T-helper 1 cell treated with Interleukin-12 subunit alpha and Interleukin-12 subunit beta and Interleukin-4 antibody, amounts not matched to agents 30 μg/mL and 1 μg/mL, for 36 hours (primary cell): Measurements from ENCODE around the gene ERFL.

Experiments
- H3K27ac Mint-ChIP-seq: one replicate; pipeline ENCODE4 v1.8.0; 2021; ENCODE audit warnings: mild to moderate bottlenecking, mixed read lengths
- H3K27me3 Mint-ChIP-seq: one replicate; pipeline ENCODE4 v1.8.0; 2021; ENCODE audit warnings: low read depth, mixed read lengths
- H3K36me3 Mint-ChIP-seq: one replicate; pipeline ENCODE4 v1.8.0; 2021; ENCODE audit warnings: low read depth, mixed read lengths
- H3K4me1 Mint-ChIP-seq: one replicate; pipeline ENCODE4 v1.8.0; 2021; ENCODE audit warnings: low read depth, mixed read lengths
- H3K4me3 Mint-ChIP-seq: one replicate; pipeline ENCODE4 v1.8.0; 2021; ENCODE audit warnings: mild to moderate bottlenecking, moderate library complexity, mixed read lengths
- H3K9me3 Mint-ChIP-seq: one replicate; pipeline ENCODE4 v1.8.0; 2021; ENCODE audit warnings: mixed read lengths

The ERFL gene

DNA sequence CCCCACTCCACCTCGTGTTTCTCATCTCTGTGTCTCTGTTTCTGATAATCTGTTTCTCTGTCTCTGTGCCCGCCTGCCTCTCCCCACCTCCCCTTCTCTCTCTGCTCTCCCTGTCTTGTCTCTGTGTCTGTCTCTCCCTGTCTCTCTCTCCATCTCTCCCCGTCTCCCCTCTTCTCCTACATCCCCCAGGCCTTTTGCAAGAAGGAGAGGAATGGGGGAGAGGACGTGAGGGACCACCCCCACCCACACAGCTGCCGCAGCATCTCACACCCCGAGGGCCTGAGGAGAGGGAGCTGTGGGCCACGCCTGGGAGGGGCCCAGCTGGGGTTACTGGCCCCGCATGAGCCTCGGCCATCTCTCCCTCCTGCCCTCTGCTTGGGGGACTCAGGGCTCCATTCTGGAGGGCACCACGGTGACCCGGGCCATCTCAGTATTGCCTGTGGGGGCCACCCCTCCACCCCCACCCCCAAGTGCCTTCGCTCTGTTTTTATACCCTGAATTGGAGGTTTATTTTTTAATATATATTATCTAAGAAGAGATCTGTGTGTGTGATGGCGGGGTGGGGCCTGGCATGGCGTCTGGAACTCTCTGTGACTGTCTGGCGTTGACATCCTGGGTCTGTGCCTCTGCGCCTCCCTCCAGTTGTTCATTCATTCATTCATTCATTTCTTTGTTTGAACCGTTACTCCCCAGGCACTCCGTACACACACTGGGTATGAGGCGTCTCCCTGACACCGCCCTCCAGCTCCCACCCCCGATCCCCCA is 21.2 kb downstream of the ERFL start:
- Mint-ChIP-seq H3K9me3 (no peaks in the 10 kb centered on the region), H3K27me3 (no peaks in the 10 kb centered on the region), H3K4me3 (no peak overlapping the region), H3K27ac (no peak overlapping the region), H3K36me3 (peaks cover 57% of the 10 kb centered on the region), H3K4me1 (peaks cover 26% of the 10 kb centered on the region)

DNA sequence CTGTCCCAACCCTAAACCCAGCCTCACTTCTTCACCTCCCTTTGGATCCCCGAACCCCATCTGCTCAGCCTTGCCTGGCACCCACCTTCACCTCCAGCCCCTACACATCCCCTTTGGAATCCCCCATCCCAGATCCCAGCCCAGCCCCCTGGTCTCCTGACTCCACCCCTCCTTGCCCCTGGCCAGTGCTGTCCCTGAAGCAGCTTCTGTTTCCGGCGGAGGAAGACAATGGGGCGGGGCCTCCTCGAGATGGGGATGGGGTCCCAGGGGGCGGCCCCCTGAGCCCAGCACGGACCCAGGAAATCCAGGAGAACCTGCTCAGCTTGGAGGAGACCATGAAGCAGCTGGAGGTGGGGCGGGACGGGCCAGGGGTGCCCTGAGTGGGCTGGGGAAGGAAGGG is 22.0 kb downstream of the ERFL start:
- H3K4me1 Mint-ChIP-seq: peaks cover 22% of the 10 kb centered on the region
- peaks cover 58% of the 10 kb centered on the region for H3K36me3 Mint-ChIP-seq
- H3K9me3 Mint-ChIP-seq: no peaks in the 10 kb centered on the region
- no peak overlapping the region for H3K4me3 Mint-ChIP-seq
- H3K27me3 Mint-ChIP-seq: no peaks in the 10 kb centered on the region
- H3K27ac Mint-ChIP-seq: no peak overlapping the region

GRCh38 chr19:41905273-41906002 is 22.8 kb downstream of the ERFL start:
- Mint-ChIP-seq H3K27me3 (no peaks in the 10 kb centered on the region), H3K27ac (no peak overlapping the region), H3K4me3 (no peak overlapping the region), H3K4me1 (peaks cover 16% of the 10 kb centered on the region), H3K36me3 (peaks cover 53% of the 10 kb centered on the region), H3K9me3 (no peaks in the 10 kb centered on the region)

- Mint-ChIP-seq H3K4me1 (peaks cover 14% of the 10 kb centered on the region), H3K36me3 (peaks cover 49% of the 10 kb centered on the region), H3K4me3 (no peak overlapping the region)
Measured at GRCh38 chr19:41904118-41904870, 24.0 kb downstream of the ERFL start.

DNA sequence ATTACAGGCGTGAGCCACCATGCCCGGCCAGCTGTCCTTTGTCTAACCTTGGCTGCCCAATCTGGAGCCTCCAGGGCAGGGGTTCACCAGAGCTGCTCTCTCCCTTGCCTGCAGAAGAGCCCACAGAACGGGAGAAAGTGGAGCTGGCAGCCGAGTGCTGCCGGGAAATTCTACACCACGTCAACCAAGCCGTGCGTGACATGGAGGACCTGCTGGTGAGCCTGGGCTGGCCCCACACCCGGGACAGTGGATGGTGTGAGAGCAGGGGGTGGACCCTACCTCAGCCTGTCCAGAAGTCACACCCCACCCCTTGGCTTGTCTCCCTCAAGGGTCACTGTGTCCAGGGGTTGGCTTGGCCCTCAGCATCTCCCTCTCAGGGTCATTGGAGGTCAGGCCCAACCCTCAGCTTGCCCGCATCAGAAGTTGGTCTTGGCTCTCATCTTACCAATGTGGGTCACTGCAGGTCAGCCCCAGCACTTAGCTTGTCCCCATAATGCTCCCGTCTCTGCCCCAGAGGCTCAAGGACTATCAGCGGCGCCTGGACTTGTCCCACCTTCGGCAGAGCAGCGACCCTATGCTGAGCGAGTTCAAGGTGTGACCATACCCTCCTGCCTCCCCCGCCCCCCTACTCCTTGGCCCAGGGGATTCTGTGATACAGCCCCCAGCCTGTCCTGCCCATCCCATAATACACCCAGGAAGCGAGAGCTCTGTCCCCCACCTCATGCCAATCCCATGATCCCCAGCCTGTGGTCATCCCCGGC is 24.9 kb downstream of the ERFL start:
- peaks cover 51% of the 10 kb centered on the region for H3K36me3 Mint-ChIP-seq
- no peaks in the 10 kb centered on the region for H3K27me3 Mint-ChIP-seq
- H3K27ac Mint-ChIP-seq: no peak overlapping the region
- H3K4me1 Mint-ChIP-seq: peaks cover 17% of the 10 kb centered on the region
- H3K4me3 Mint-ChIP-seq: no peak overlapping the region
- H3K9me3 Mint-ChIP-seq: no peaks in the 10 kb centered on the region

More at GRCh38 chr19:41904118-41904870, 24.0 kb downstream of the ERFL start:
- H3K27ac Mint-ChIP-seq: no peak overlapping the region
- no peaks in the 10 kb centered on the region for H3K27me3 Mint-ChIP-seq
- H3K9me3 Mint-ChIP-seq: no peaks in the 10 kb centered on the region

GRCh38 chr19:41902594-41902993 is 25.7 kb downstream of the ERFL start:
- peaks cover 20% of the 10 kb centered on the region for H3K4me1 Mint-ChIP-seq
- no peak overlapping the region for H3K4me3 Mint-ChIP-seq
- peaks cover 57% of the 10 kb centered on the region for H3K36me3 Mint-ChIP-seq
- H3K9me3 Mint-ChIP-seq: no peaks in the 10 kb centered on the region
- H3K27ac Mint-ChIP-seq: no peak overlapping the region
- no peaks in the 10 kb centered on the region for H3K27me3 Mint-ChIP-seq

DNA sequence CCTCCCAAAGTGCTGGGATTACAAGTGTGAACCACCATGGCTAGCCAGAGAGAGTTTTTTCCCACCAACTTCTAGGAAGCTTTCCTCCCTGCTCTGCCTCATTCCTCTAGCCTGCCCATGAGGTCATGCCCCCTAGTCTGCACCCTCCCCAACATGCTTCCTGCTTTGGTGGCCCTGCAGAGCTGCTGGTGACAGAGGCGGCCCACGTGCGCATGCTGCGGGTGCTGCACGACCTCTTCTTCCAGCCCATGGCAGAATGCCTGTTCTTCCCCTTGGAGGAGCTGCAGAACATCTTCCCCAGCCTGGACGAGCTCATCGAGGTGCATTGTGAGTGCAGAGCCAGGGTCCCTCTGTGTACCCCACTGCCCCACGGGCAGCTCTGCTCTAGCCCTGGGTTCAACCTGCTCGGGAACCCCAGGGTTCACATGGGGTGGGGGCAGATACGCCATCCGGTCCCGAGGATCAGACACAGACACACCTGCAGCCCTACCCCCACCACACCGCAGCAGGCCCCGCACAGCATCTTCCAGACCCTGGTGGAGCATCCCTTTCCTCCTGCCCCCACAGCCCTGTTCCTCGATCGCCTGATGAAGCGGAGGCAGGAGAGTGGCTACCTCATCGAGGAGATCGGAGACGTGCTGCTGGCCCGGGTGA is 26.4 kb downstream of the ERFL start:
- Mint-ChIP-seq H3K9me3 (no peaks in the 10 kb centered on the region), H3K27ac (no peak overlapping the region), H3K4me1 (peaks cover 19% of the 10 kb centered on the region), H3K4me3 (no peak overlapping the region), H3K36me3 (peaks cover 54% of the 10 kb centered on the region), H3K27me3 (no peaks in the 10 kb centered on the region)

DNA sequence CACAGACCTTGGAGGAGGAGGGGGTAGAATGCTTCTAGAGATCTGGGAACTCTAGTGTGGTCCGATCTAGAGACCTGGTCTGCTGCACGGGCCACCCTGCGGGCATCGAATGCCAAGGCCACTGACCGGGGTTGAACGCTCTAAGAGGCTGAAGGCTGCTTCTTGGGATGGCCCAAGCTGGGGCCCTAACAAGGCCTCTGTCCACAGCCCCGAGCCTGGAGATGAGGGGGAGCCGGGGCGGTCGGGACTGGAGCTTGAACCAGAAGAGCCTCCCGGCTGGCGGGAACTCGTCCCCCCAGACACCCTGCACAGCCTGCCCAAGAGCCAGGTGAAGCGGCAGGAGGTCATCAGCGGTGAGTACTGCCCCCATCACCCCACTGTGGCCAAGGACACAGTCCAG is 30.0 kb downstream of the ERFL start:
- no peak overlapping the region for H3K4me3 Mint-ChIP-seq
- H3K27ac Mint-ChIP-seq: no peak overlapping the region
- H3K4me1 Mint-ChIP-seq: peaks cover 22% of the 10 kb centered on the region
- H3K27me3 Mint-ChIP-seq: no peaks in the 10 kb centered on the region
- H3K36me3 Mint-ChIP-seq: peaks cover 40% of the 10 kb centered on the region
- no peaks in the 10 kb centered on the region for H3K9me3 Mint-ChIP-seq

- H3K4me1 Mint-ChIP-seq: peaks cover 24% of the 10 kb centered on the region
Measured at GRCh38 chr19:41897820-41898219, 30.4 kb downstream of the ERFL start.

GRCh38 chr19:41897181-41897580 is 31.1 kb downstream of the ERFL start:
- no peaks in the 10 kb centered on the region for H3K27me3 Mint-ChIP-seq
- peaks cover 40% of the 10 kb centered on the region for H3K36me3 Mint-ChIP-seq
- peaks cover 25% of the 10 kb centered on the region for H3K4me1 Mint-ChIP-seq

More at GRCh38 chr19:41897820-41898219, 30.4 kb downstream of the ERFL start:
- Mint-ChIP-seq H3K9me3 (no peaks in the 10 kb centered on the region), H3K27ac (no peak overlapping the region), H3K36me3 (peaks cover 40% of the 10 kb centered on the region), H3K4me3 (no peak overlapping the region), H3K27me3 (no peaks in the 10 kb centered on the region)

GRCh38 chr19:41896581-41896942 is 31.7 kb downstream of the ERFL start:
- peaks cover 37% of the 10 kb centered on the region for H3K36me3 Mint-ChIP-seq
- H3K27me3 Mint-ChIP-seq: no peaks in the 10 kb centered on the region
- no peaks in the 10 kb centered on the region for H3K9me3 Mint-ChIP-seq
- peaks cover 28% of the 10 kb centered on the region for H3K4me1 Mint-ChIP-seq
- no peak overlapping the region for H3K27ac Mint-ChIP-seq
- no peak overlapping the region for H3K4me3 Mint-ChIP-seq

More at GRCh38 chr19:41897181-41897580, 31.1 kb downstream of the ERFL start:
- no peak overlapping the region for H3K4me3 Mint-ChIP-seq
- no peak overlapping the region for H3K27ac Mint-ChIP-seq
- no peaks in the 10 kb centered on the region for H3K9me3 Mint-ChIP-seq

DNA sequence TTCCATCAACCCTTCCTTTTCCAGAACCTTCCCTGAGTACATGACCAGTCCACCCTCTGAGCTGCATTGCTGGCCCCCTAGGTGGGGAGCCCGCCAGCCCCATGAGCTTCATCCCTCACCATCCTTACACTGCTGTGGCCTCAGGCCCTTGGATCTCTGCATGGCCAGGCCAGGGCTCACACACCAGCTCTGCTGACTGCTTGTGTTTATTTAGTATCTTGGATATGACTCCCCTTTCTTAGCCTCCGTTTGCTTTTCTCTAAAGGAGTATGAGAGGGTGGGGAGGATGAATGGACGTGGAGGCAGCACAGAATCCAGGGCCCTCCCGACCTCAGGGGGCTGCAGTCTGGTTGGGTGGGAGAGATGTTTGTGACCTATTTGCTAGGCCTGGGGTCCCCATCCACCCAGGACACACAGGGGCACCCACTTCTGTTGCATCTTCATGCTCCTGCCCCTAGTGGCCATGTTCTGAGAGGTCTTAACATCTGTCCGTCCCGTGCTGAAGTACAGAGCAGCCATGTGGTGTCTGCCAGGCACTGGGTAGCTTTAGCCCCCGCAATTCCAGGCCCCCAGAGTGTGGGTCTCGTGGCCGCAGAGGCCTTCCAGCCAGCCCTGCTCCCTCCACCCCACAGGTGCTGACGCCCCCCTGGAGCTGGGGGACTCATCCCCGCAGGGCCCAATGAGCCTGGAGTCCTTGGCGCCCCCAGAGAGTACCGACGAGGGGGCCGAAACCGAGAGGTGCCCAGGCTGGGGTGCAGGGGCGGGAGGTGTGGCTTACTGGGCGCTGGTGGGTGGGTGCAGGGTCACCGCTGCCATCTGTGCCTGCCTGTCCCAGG is 32.3 kb downstream of the ERFL start:
- no peaks in the 10 kb centered on the region for H3K9me3 Mint-ChIP-seq
- H3K27me3 Mint-ChIP-seq: no peaks in the 10 kb centered on the region
- peak overlapping the region; percentile 56 for H3K27ac Mint-ChIP-seq
- no peak overlapping the region for H3K4me3 Mint-ChIP-seq
- H3K36me3 Mint-ChIP-seq: peaks cover 37% of the 10 kb centered on the region
- H3K4me1 Mint-ChIP-seq: peaks cover 30% of the 10 kb centered on the region

GRCh38 chr19:41894350-41894749 is 33.9 kb downstream of the ERFL start:
- H3K9me3 Mint-ChIP-seq: no peaks in the 10 kb centered on the region
- H3K27ac Mint-ChIP-seq: peak overlapping the region; percentile 31
- no peaks in the 10 kb centered on the region for H3K27me3 Mint-ChIP-seq
- no peak overlapping the region for H3K4me3 Mint-ChIP-seq
- H3K4me1 Mint-ChIP-seq: peaks cover 37% of the 10 kb centered on the region
- peaks cover 43% of the 10 kb centered on the region for H3K36me3 Mint-ChIP-seq
